Right kidney (tissue), 1 donor: Measurements from ENCODE around the gene OXSR1.
"Not testable (repeated sequence)": the region's sequence is repeated elsewhere in the genome, so short reads cannot be mapped to it uniquely, and the experiment has no call there.

Source experiments
- DNase-seq: peaks from one replicate; pipeline ENCODE4 v3.0.0-alpha.2; 2016

The OXSR1 gene

DNA sequence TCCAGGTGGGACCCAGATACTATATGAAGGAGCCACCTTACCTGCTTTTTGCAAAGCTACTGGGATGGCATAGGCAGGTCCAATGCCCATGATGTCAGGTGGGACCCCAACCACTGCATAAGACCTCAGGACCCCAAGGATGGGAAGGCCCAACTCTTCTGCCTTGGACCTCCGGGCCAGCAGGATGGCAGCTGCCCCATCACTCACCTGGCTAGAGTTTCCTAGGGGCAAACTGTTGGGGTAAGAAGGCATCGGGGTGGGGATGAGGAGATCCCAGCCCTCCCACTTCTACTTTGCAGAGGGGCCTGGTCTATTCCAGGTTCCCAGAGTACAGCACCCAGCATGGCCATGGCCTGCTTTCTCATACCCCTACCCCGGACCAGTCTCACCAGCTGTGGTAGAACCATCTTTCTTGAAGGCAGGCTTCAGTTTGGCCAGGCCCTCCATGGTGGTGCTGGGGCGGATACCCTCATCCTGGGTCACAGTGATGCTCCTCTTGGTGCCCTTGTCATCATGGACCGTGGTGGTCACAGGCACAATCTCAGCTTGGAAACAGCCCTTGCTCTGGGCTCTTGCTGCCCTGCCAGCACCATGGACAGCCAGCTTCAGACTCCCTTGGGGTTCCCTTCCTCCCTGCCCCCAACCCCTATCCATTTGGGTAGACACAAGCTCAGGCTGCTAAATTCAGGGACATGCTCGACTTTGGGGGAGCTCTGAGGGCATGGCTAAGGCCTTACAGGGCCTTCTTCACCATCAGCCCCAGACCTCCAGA, 39.0 kb upstream of the OXSR1 start:
- DNase-seq = no peak

- DNase-seq = no peak
These were observed 37.6 kb upstream of the OXSR1 start for GRCh38 chr3:38127611-38128302.

- DNase-seq = no peak
These were observed 37.1 kb upstream of the OXSR1 start for GRCh38 chr3:38128303-38128655.

DNA sequence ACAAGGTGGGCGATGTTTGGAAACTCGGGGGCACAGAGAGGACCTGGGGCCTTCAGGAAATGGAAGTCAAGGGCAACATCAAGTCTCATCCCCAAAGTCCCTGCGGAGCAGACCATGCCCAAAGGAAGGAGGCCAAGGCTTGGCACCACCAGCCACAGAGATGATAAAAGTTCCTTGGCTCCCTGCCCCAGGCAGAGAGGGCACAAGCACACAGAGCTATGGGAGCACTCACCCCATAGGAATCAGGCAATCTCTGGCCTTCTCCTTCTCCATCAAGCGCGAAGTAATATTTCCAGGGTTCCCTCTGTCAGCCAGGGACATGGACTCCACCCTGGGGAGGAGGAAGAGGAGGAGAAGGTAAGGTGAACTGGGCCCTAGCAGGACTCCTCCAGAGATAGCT, 36.3 kb upstream of the OXSR1 start:
- no peak for DNase-seq

GRCh38 chr3:38130631-38131065, 34.7 kb upstream of the OXSR1 start:
- DNase-seq = no peak

- DNase-seq = no peak
These were observed 33.5 kb upstream of the OXSR1 start for GRCh38 chr3:38131621-38132369.

DNA sequence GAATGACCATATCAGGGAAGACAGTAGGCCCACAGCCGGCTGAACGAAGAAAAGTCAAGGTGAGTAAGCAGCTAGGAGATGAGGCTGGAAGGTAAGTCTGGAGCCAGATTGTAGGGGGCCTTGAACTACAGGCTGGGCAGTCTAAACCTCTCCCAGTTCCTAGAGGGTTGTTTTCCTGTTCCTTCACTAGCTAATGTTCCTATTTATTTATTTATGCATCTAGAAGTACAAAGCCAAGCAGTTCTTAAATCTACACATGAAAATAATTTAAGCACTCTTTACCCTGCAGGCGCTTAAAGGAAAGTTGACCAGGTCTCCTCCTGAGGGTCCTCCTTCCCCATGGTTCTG, 32.2 kb upstream of the OXSR1 start:
- no peak for DNase-seq

- DNase-seq = no peak
These were observed 31.6 kb upstream of the OXSR1 start for GRCh38 chr3:38133557-38134405.

DNA sequence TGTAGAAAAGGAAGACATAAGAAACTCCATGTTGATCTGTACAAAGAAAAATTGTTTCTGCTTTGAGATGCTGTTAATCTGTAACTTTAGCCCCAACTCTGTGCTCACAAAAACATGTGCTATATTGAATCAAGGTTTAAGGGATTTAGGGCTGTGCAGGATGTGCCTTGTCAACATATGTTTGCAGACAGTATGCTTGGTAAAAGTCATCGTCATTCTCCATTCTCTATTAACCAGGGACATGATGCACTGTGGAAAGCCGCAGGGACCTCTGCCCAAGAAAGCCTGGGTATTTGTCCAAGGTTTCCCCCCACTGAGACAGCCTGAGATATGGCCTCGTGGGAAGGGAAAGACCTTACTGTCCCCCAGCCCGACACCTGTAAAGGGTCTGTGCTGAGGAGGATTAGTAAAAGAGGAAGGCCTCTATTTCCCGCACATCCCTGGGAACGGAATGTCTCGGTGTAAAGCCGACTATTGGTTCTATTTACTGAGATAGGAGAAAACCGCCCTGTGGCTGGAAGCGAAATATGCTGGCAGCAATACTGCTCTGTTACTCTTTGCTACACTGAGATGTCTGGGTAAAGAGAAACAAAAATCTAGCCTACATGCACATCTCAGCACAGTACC, 30.7 kb upstream of the OXSR1 start:
- not testable (repeated sequence) for DNase-seq

DNA sequence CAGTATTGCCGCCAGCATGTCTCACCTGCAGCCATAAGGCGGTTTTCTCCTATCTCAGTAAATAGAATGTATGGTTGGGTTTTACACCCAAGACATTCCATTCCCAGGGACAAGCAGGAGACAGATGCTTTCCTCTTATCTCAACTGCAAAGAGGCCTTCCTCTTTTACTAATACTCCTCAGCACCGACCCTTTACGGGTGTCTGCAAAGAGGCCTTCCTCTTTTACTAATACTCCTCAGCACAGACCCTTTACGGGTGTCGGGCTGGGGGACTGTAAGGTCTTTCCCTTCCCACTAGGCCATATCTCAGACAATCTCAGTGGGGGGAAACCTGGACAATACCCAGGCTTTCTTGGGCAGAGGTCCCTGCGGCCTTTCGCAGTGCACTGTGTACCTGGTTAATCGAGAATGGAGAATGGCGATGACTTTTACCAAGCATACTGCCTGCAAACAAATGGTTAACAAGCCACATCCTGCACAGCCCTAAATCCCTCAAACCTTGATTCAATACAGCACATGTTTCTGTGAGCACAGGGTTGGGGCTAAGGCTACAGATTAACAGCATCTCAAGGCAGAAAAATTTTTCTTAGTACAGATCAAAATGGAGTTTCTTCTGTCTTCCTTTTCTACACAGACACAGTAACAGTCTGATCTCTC, 29.6 kb upstream of the OXSR1 start:
- not testable (repeated sequence) for DNase-seq

- no peak for DNase-seq
These were observed 29.0 kb upstream of the OXSR1 start for GRCh38 chr3:38136393-38136776.

DNA sequence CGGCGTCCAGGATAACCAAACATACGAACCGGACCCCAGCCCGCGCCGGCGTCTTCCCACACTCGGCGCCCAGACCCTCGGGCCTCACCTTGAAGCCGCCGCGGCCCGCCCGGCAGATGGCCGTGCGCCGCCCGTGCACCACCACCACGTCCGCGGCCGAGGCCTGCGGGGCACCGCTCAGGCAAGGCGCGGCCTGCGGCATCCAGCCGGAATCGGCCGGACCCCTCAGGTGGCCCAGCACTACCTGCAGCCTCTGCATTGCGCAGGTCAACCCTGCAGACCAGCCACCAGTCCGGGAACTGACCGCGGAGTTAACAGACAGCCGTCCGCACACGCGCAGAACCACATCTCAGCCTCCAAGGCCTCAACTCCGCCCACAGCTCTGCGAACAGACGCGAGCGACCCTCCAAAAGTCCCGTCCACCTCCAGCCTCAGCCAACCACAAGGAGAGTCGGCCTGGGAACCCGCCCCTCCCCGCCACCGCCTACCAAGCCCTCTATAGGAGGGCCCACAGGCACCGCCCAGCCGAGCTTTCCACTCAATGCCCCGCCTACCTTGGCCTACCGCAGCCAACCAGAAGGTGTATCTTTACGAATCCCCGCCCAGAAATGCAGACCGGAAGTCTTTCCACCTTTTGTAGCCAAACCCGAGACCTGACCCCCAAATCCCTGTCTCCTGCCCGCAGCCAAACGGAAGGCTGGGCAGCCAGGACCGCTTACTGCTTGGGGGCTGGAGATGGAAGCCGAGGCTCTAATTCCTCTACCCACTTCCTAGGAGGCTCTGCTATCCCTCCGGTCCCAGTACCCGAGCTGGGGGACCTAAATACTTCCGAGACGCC, 28.3 kb upstream of the OXSR1 start, which contains the start of gene ACAA1:
TSS of gene ACAA1 (minus strand) at position 351 of the 838 bp plus-strand sequence. CDS start at position 259, 92 bp downstream.
- DNase-seq = peak; percentile 96

- no peak for DNase-seq
These were observed 27.6 kb upstream of the OXSR1 start for GRCh38 chr3:38137615-38138348.

- DNase-seq = peak; percentile 91
These were observed 26.8 kb upstream of the OXSR1 start, which contains the start of gene MYD88 for GRCh38 chr3:38138349-38139190. TSS of gene MYD88 (plus strand) at chr3:38138661. CDS start at chr3:38138701, 40 bp downstream.

DNA sequence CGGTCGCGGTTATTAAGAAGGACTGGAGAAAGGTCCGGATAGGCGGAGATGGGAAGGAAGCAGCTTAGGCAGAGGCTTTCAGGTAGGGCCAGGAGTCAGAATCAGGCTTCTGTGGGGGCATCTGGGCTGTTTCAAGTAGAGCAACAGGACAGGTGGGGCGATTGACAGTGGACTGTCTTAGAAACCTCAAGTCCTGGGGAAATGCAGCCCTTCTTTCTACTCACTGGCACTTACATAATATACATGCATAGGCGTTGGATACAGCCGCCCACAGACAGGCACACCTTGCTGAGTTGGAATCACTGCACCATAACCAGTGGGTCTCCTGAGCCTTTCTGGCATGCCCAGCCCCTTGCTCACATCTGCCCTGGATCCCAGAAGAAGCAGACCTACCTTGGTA, 26.1 kb upstream of the OXSR1 start:
- no peak for DNase-seq

DNA sequence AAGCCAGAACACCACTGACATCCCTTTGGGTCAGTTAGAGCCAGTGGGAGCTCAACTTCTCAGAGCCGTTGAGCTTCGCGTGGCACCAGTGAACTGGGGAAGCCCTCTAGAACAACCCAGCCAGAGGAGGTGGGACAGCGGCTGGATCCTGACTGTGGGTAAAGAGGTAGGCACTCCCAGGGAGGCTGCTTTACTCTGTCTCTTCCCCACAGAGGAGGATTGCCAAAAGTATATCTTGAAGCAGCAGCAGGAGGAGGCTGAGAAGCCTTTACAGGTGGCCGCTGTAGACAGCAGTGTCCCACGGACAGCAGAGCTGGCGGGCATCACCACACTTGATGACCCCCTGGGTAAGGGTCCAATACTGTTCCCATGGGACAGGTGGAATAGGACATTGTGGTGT, 25.7 kb upstream of the OXSR1 start:
- DNase-seq = no peak

GRCh38 chr3:38140326-38141172, 24.8 kb upstream of the OXSR1 start:
- DNase-seq = no peak
